Spleen (tissue), 11 donors: ENCODE data around the gene ILDR1. TPM values are rescaled to one million over a fixed set of nuclear protein-coding genes. Genes with fewer than 3 reads are reported as not detected.

Source experiments
- DNase-seq: peaks from one replicate; pipeline ENCODE4 v3.0.0-alpha.2; 2020
- H3K27ac ChIP-seq, 8 donors: fragments of 200-600 bp; sonication (generic) in 7 of 8; 1 replicate in 4 of 8; 2 replicates in 4 of 8; pipeline versions ENCODE4 v1.5.0 to v1.8.0; 2016 to 2021; ENCODE audit warnings: inconsistent platforms in 4 of 8, mild to moderate bottlenecking in 4 of 8, moderate library complexity in 1 of 8
- H3K27me3 ChIP-seq, 7 donors: fragments of 200-600 bp; sonication (generic) in 6 of 7; replicated peaks in 1 of 7; 1 replicate in 4 of 7; 2 replicates in 3 of 7; pipeline versions ENCODE4 v1.5.0 to v1.8.0; 2016 to 2021; ENCODE audit warnings: inconsistent platforms in 3 of 7, mild to moderate bottlenecking in 1 of 7
- H3K36me3 ChIP-seq, 6 donors: fragments of 200-600 bp; sonication (generic) in 5 of 6; 1 replicate in 4 of 6; 2 replicates in 2 of 6; pipeline versions ENCODE4 v1.5.0 to v1.8.0; 2016 to 2021; ENCODE audit warnings: inconsistent platforms in 2 of 6
- H3K4me1 ChIP-seq, 6 donors: fragments of 200-600 bp; sonication (generic) in 5 of 6; 1 replicate in 3 of 6; 2 replicates in 3 of 6; pipeline versions ENCODE4 v1.5.0 to v1.8.0; 2016 to 2021; ENCODE audit warnings: inconsistent platforms in 3 of 6
- H3K4me3 ChIP-seq, 8 donors: fragments of 200-600 bp; sonication (generic) in 7 of 8; 1 replicate in 4 of 8; 2 replicates in 4 of 8; pipeline versions ENCODE4 v1.5.0 to v1.8.0; 2016 to 2021; ENCODE audit warnings: inconsistent platforms in 4 of 8, mild to moderate bottlenecking in 4 of 8, moderate library complexity in 2 of 8
- H3K9me3 ChIP-seq, 8 donors: fragments of 200-600 bp; sonication (generic) in 7 of 8; 1 replicate in 4 of 8; 2 replicates in 4 of 8; pipeline versions ENCODE4 v1.5.0 to v1.8.0; 2016 to 2021; ENCODE audit warnings: inconsistent platforms in 4 of 8
- POLR2A ChIP-seq, 3 donors: fragments of 450-650 bp; IDR thresholded peaks; one replicate each; pipeline ENCODE4 v1.5.1; 2017; ENCODE audit warnings: antibody characterized with exemption in 3 of 3, mild to moderate bottlenecking in 1 of 3
- POLR2AphosphoS5 ChIP-seq, 3 donors: sonication (generic); formaldehyde crosslinking; IDR thresholded peaks; one replicate each; pipeline ENCODE4 v1.5.1; 2017; ENCODE audit warnings: antibody characterized with exemption in 3 of 3
- WGBS, 5 donors: extraction: QIAGEN DNeasy Blood & Tissue Kit in 3 of 5; methylation state at CpG; one replicate each; pipeline versions ENCODE4 v1.1.5 to v1.1.7; 2013 to 2018; 5-methylcytosine and 5-hydroxymethylcytosine counted together
- intact Hi-C: fragments of 100-400 bp; cut with DNase I; formaldehyde crosslinking; loops from one replicate; pipeline ENCODE4 v1.15.0; 2023; ENCODE audit warnings: low total_unique reads
- polyA plus RNA-seq, 3 donors: library from polyadenylated mRNA; stranded (reverse); fragments of 200-250 nt; gene quantifications; one replicate each; pipeline ENCODE4 v1.2.1, GENCODE V29; 2013
- total RNA-seq, 7 donors: library from RNA; depleted of rRNA in 3 of 7; stranded (reverse); fragments of >200 nt in 3 of 7; fragmentation: NEBNext Ultra II Directional in 4 of 7; extraction: Animal tissue kit (Norgen Biotek cat#: 25700) in 4 of 7; gene quantifications; one replicate each; pipeline versions ENCODE4 v1.1.0 to v1.2.1, GENCODE V29; 2016 to 2021
- TF ChIP-seq, protein P1 (sequence below), 11 experiments: fragments of 200-600 bp in 7 of 11; fragments of 450-650 bp in 4 of 11; sonication (generic) in 4 of 11; IDR thresholded peaks in 8 of 11; conservative IDR thresholded peaks in 3 of 11; 1 replicate in 7 of 11; 2 replicates in 4 of 11; pipeline versions ENCODE4 v1.4.0 to v1.8.0; 2016 to 2021; ENCODE audit warnings: antibody characterized with exemption in 11 of 11, inconsistent platforms in 4 of 11, mild to moderate bottlenecking in 1 of 11
- donor health status: healthy with polysubstance abuse.
- donor health status: DM: no; HTN: no; CAD: no; lungs with moderate emphysema.
- donor health status: DM: no; HTN: no; CAD: no.
- donor health status: Bipolar disorder and iron deficiency.
- donor health status: healthy.
- donor health status: DM: no; HTN: no; CAD: no.
- donor health status: DM: yes; HTN: yes; CAD: no.

Gene ILDR1
- total and polyA plus RNA-seq, 10 donors = 0.26 to 3.1 (median 0.95) TPM

DNA sequence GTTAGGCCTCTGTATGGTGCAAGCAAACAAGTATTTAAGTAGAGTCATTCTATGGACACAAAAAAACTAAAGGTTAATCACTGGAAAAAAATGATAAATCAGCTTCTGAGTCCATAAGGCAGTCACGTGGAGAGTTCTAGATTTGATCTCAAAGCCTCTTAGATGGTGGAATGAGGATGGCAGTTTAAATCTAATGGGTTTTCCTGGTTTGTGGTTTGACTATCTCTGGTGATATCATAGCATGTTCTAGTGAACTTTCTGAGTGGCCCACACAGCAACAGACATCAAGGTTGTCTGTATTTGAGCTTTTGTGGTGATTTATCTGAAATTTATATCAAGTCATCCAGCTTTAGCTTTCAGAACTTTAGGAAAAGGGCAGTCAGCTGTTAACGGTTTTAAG lies 52.4 kb downstream of the ILDR1 start:
- Histone ChIP-seq H3K27me3 (no peaks in the 10 kb centered on the region), H3K4me3 (no peak overlapping the region), H3K27ac (no peak overlapping the region), H3K9me3 (peaks cover 0 to 21% (median 5%) of the 10 kb centered on the region in 8 donors), H3K4me1 (no peaks in the 10 kb centered on the region), H3K36me3 (no peaks in the 10 kb centered on the region)
- TF ChIP-seq POLR2A (IDR thresholded peaks at IDR 0.05) (no peak), POLR2AphosphoS5 (IDR thresholded peaks at IDR 0.05) (no peak)
- TF ChIP-seq, protein P1, sequence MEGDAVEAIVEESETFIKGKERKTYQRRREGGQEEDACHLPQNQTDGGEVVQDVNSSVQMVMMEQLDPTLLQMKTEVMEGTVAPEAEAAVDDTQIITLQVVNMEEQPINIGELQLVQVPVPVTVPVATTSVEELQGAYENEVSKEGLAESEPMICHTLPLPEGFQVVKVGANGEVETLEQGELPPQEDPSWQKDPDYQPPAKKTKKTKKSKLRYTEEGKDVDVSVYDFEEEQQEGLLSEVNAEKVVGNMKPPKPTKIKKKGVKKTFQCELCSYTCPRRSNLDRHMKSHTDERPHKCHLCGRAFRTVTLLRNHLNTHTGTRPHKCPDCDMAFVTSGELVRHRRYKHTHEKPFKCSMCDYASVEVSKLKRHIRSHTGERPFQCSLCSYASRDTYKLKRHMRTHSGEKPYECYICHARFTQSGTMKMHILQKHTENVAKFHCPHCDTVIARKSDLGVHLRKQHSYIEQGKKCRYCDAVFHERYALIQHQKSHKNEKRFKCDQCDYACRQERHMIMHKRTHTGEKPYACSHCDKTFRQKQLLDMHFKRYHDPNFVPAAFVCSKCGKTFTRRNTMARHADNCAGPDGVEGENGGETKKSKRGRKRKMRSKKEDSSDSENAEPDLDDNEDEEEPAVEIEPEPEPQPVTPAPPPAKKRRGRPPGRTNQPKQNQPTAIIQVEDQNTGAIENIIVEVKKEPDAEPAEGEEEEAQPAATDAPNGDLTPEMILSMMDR (IDR thresholded peaks at IDR 0.05 in 8 of 11, conservative IDR thresholded peaks at IDR 0.05 in 3 of 11) = no peak
- no peak for DNase-seq
- 75 to 91% (median 85%) methylated on average over 2 of the region's 2 CpGs for WGBS, 5 donors
- intact Hi-C loops = no loop called here

DNA sequence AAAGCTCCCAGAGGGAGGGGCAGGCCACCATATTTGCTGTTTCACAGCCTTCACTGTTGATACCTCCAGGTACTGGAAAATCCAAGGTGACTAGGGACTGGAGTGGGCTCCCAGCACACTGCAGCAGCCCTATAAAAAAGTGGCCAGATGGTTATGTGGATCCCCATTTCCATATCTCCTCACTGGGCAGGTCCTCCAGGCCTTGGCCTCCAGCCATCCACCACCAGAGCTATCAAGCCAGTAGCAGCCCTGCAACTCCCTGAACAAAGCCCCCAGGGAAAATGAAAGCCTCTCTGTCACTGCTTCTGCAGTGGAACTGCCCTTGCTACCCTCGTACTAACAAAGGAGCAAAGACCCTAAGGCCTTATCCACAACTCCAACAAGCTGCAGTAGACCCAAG lies 58.4 kb downstream of the ILDR1 start:
- Histone ChIP-seq H3K36me3 (peaks cover 0 to under 1% (median 0%) of the 10 kb centered on the region in 6 donors), H3K27me3 (no peaks in the 10 kb centered on the region), H3K4me1 (no peaks in the 10 kb centered on the region), H3K4me3 (no peak overlapping the region), H3K9me3 (peaks cover 0 to 22% (median 8%) of the 10 kb centered on the region in 8 donors), H3K27ac (no peak overlapping the region)
- TF ChIP-seq POLR2A (IDR thresholded peaks at IDR 0.05) = no peak
- TF ChIP-seq POLR2AphosphoS5 (IDR thresholded peaks at IDR 0.05) = no peak
- TF ChIP-seq, protein P1 (IDR thresholded peaks at IDR 0.05 in 8 of 11, conservative IDR thresholded peaks at IDR 0.05 in 3 of 11) = no peak
- DNase-seq = no peak
- intact Hi-C loops = no loop called here
- WGBS, 5 donors = 71 to 92% (median 85%) methylated on average over 1 of the region's 1 CpG

DNA sequence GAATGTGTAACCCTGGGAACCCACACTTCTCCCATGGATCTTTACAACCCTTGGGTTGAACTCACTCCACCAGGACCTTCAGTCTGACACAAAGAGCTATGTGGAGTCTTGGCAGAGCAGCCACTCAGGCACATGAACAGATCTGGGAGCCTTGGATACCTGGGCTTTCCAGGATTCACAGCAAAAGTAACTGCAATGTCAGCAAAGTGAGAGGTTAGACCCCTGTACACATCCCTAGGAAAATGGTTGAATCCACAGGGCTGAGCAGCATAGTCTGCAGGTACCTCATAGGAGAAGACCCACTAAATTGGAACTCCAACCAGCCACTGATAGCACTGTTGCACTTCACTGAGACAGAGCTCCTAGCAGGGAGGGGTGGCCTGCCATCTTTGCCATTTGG lies 59.6 kb downstream of the ILDR1 start:
- peaks cover 0 to 22% (median 8%) of the 10 kb centered on the region in 8 donors for H3K9me3 ChIP-seq
- TF ChIP-seq, protein P1 (IDR thresholded peaks at IDR 0.05 in 8 of 11, conservative IDR thresholded peaks at IDR 0.05 in 3 of 11) = no peak
- TF ChIP-seq POLR2A (IDR thresholded peaks at IDR 0.05) = no peak
- no peak for TF ChIP-seq POLR2AphosphoS5 (IDR thresholded peaks at IDR 0.05)
- intact Hi-C loops = no loop called here
- no peaks in the 10 kb centered on the region for H3K27me3 ChIP-seq
- H3K4me3 ChIP-seq = no peak overlapping the region
- peaks cover 0 to 9% (median 3%) of the 10 kb centered on the region in 6 donors for H3K4me1 ChIP-seq
- no peak for DNase-seq
- H3K36me3 ChIP-seq = peaks cover 0 to 12% (median 0%) of the 10 kb centered on the region in 6 donors
- H3K27ac ChIP-seq = no peak overlapping the region

DNA sequence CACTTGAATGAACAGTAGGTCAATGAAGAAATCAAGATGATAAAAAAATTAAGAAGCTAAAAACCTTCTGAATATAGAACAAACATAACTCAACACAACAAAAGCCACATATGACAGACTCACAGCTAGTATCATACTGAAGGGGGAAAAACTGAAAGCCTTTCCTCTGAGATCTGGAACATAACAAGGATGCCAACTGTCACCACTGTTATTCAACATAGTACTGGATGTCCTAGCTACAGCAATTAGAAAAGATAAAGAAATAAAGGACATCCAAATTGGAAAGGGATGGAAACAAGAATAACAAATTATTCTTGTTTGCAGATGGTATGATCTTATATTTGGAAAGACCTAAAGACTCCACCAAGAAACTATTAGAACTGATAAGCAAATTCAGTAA lies 60.8 kb downstream of the ILDR1 start:
- Histone ChIP-seq H3K4me1 (peaks cover 0 to 15% (median 4%) of the 10 kb centered on the region in 6 donors), H3K4me3 (no peak overlapping the region)
- intact Hi-C loops = no loop called here

More for the DNA sequence above, 60.8 kb downstream of the ILDR1 start:
- no peak for DNase-seq
- Histone ChIP-seq H3K9me3 (peaks cover 0 to 22% (median 8%) of the 10 kb centered on the region in 8 donors), H3K27me3 (no peaks in the 10 kb centered on the region), H3K27ac (no peak overlapping the region), H3K36me3 (peaks cover 0 to 13% (median 0%) of the 10 kb centered on the region in 6 donors)
- TF ChIP-seq, protein P1 (IDR thresholded peaks at IDR 0.05 in 8 of 11, conservative IDR thresholded peaks at IDR 0.05 in 3 of 11) = no peak
- TF ChIP-seq POLR2AphosphoS5 (IDR thresholded peaks at IDR 0.05) (no peak), POLR2A (IDR thresholded peaks at IDR 0.05) (no peak)
